GM23338 (cell line): Measurements from ENCODE around the gene NLGN1. TPM values are rescaled to one million over a fixed set of nuclear protein-coding genes. Genes with fewer than 3 reads are reported as not detected.

Experiments used
- ATAC-seq: fragments of 200-7000 bp; cut with Tn5 transposase; 3 replicates; pipeline ENCODE4 v1.9.1; 2020
- DNase-seq: peaks from one replicate; pipeline ENCODE4 v3.0.0-alpha.2; 2015; ENCODE audit warnings: low spot score
- H2AFZ ChIP-seq: fragments of 200-600 bp; sonication (generic); 2 replicates; pipeline ENCODE4 v1.8.0; 2016; ENCODE audit warnings: antibody characterized with exemption, mild to moderate bottlenecking, moderate library complexity
- H3F3A ChIP-seq: fragments of 200-600 bp; sonication (generic); replicated peaks from 2 replicates; pipeline ENCODE4 v1.8.0; 2017; ENCODE audit warnings: antibody characterized with exemption, mixed run types, low read depth
- H3K27ac ChIP-seq: fragments of 200-600 bp; sonication (generic); 2 replicates; pipeline ENCODE4 v1.6.1; 2016; ENCODE audit warnings: low read depth
- H3K27me3 ChIP-seq: fragments of 200-600 bp; sonication (generic); 2 replicates; pipeline ENCODE4 v1.8.0; 2016; ENCODE audit warnings: mild to moderate bottlenecking, mixed run types, moderate library complexity; ENCODE audit not compliant: insufficient read depth
- H3K36me3 ChIP-seq: fragments of 200-600 bp; sonication (generic); 2 replicates; pipeline ENCODE4 v1.8.0; 2016; ENCODE audit warnings: mild to moderate bottlenecking; ENCODE audit not compliant: insufficient read depth
- H3K4me1 ChIP-seq: fragments of 200-600 bp; sonication (generic); 2 replicates; pipeline ENCODE4 v1.8.0; 2016; ENCODE audit warnings: mild to moderate bottlenecking, moderate library complexity; ENCODE audit not compliant: insufficient read depth
- H3K4me2 ChIP-seq: fragments of 200-600 bp; sonication (generic); 2 replicates; pipeline ENCODE4 v1.7.1; 2017; ENCODE audit warnings: mixed run types
- H3K4me3 ChIP-seq: fragments of 200-600 bp; sonication (generic); 2 replicates; pipeline ENCODE4 v1.6.1; 2016; ENCODE audit warnings: mixed run types
- H3K79me2 ChIP-seq: fragments of 200-600 bp; sonication (generic); replicated peaks from 2 replicates; pipeline ENCODE4 v1.8.0; 2017; ENCODE audit warnings: mild to moderate bottlenecking; ENCODE audit not compliant: insufficient read depth
- H3K9me2 ChIP-seq: fragments of 200-600 bp; sonication (generic); 2 replicates; pipeline ENCODE4 v1.8.0; 2017; ENCODE audit not compliant: insufficient read depth
- H4K20me1 ChIP-seq: fragments of 200-600 bp; sonication (generic); replicated peaks from 2 replicates; pipeline ENCODE4 v1.8.0; 2017; ENCODE audit warnings: mild to moderate bottlenecking; ENCODE audit not compliant: insufficient read depth
- H3K27ac Mint-ChIP-seq: 2 replicates; pipeline ENCODE4 v1.8.0; 2020; ENCODE audit warnings: inconsistent platforms, mild to moderate bottlenecking, moderate library complexity, mixed read lengths
- H3K27me3 Mint-ChIP-seq: 3 replicates; pipeline ENCODE4 v1.8.0; 2022; ENCODE audit warnings: low read depth, mild to moderate bottlenecking, moderate library complexity, mixed read lengths, inconsistent platforms; ENCODE audit not compliant: insufficient read depth, poor library complexity
- H3K36me3 Mint-ChIP-seq: 3 replicates; pipeline ENCODE4 v1.8.0; 2021; ENCODE audit warnings: low read depth, mild to moderate bottlenecking, inconsistent platforms, moderate library complexity, mixed read lengths
- H3K4me1 Mint-ChIP-seq: 3 replicates; pipeline ENCODE4 v1.8.0; 2020; ENCODE audit warnings: mild to moderate bottlenecking, inconsistent platforms, mixed read lengths
- H3K4me3 Mint-ChIP-seq: 3 replicates; pipeline ENCODE4 v1.8.0; 2021; ENCODE audit warnings: moderate library complexity, mild to moderate bottlenecking, inconsistent platforms, mixed read lengths
- H3K9me3 Mint-ChIP-seq: 3 replicates; pipeline ENCODE4 v1.8.0; 2020; ENCODE audit warnings: moderate library complexity, mild to moderate bottlenecking, inconsistent platforms, mixed read lengths
- CREB1 ChIP-seq: fragments of 250-450 bp; sonication (Bioruptor Pico); IDR thresholded peaks from 2 replicates; pipeline ENCODE4 v1.5.0; 2020; ENCODE audit warnings: low read depth, mild to moderate bottlenecking, moderate library complexity
- CTCF ChIP-seq, 2 experiments: fragments of 200-600 bp in 1 of 2; sonication (generic) in 1 of 2; conservative IDR thresholded peaks; 2 replicates each; pipeline versions ENCODE4 v1.5.1 to v1.6.1; 2016 to 2017; ENCODE audit warnings: antibody characterized with exemption in 2 of 2, low read depth in 2 of 2, mild to moderate bottlenecking in 2 of 2, moderate library complexity in 1 of 2
- ETS1 ChIP-seq: IDR thresholded peaks from 2 replicates; pipeline ENCODE4 v1.6.1; 2016; ENCODE audit warnings: antibody characterized with exemption
- EZH2 ChIP-seq: fragments of 200-600 bp; sonication (generic); IDR thresholded peaks from one replicate; pipeline ENCODE4 v1.8.0; 2017; ENCODE audit warnings: antibody characterized with exemption, mild to moderate bottlenecking, low read depth; ENCODE audit not compliant: unreplicated experiment
- EZH2phosphoT487 ChIP-seq: fragments of 200-600 bp; sonication (generic); IDR thresholded peaks from one replicate; pipeline ENCODE4 v1.8.1; 2018; ENCODE audit warnings: antibody characterized with exemption; ENCODE audit not compliant: unreplicated experiment
- JUNB ChIP-seq: IDR thresholded peaks from one replicate; pipeline ENCODE4 v1.6.1; 2016; ENCODE audit warnings: antibody characterized with exemption; ENCODE audit not compliant: unreplicated experiment
- NANOG ChIP-seq: IDR thresholded peaks from 2 replicates; pipeline ENCODE4 v1.6.1; 2016; ENCODE audit warnings: antibody characterized with exemption, borderline replicate concordance
- POLR2AphosphoS5 ChIP-seq: IDR thresholded peaks from 2 replicates; pipeline ENCODE4 v1.6.1; 2016; ENCODE audit warnings: antibody characterized with exemption, low read depth
- REST ChIP-seq: IDR thresholded peaks from one replicate; pipeline ENCODE4 v1.6.1; 2018; ENCODE audit warnings: antibody characterized with exemption; ENCODE audit not compliant: unreplicated experiment
- STAT1 ChIP-seq: IDR thresholded peaks from one replicate; pipeline ENCODE4 v1.6.1; 2016; ENCODE audit warnings: antibody characterized with exemption; ENCODE audit not compliant: unreplicated experiment
- ZNF114 ChIP-seq: fragments of 250-450 bp; sonication (Bioruptor Pico); IDR thresholded peaks from 2 replicates; pipeline ENCODE4 v1.5.0; 2020; ENCODE audit warnings: mild to moderate bottlenecking, moderate library complexity
- ZNF331 ChIP-seq: fragments of 250-450 bp; sonication (Bioruptor Pico); IDR thresholded peaks from 2 replicates; pipeline ENCODE4 v1.5.0; 2020; ENCODE audit warnings: low read depth, mild to moderate bottlenecking, moderate library complexity
- polyA plus RNA-seq: library from polyadenylated mRNA; unstranded; fragments of >200 nt; fragmentation: Nextera tagmentation; extraction: Ambion mirVana; gene quantifications from 2 replicates; pipeline ENCODE4 v1.2.1, GENCODE V29; 2016
- total RNA-seq: library from RNA; depleted of rRNA; stranded (reverse); fragments of >200 nt; shearing (Covaris generic); gene quantifications from 2 replicates; pipeline ENCODE4 v1.2.3, GENCODE V29; 2014

The NLGN1 gene
- total and polyA plus RNA-seq, 2 experiments from 2014 or later: 6.5 to 18.6 TPM

GRCh38 chr3:174159604-174160003 lies 762.1 kb downstream of the NLGN1 start:
- Mint-ChIP-seq H3K4me1 (peaks cover 16% of the 10 kb centered on the region), H3K36me3 (peaks cover 18% of the 10 kb centered on the region; the same call in 2 of the 3 replicates), H3K4me3 (no peak overlapping the region), H3K27ac (peak overlapping the region; percentile 63; the same call in 1 of the 2 replicates), H3K9me3 (peaks cover 19% of the 10 kb centered on the region), H3K27me3 (no peaks in the 10 kb centered on the region)
- ATAC-seq: peak; percentile 29; the same call in 2 of the 3 replicates
- H3K27ac ChIP-seq: no peak overlapping the region
- no peaks in the 10 kb centered on the region for H3F3A ChIP-seq
- H3K4me2 ChIP-seq: peak overlapping the region; percentile 43
- no peaks in the 10 kb centered on the region for H3K79me2 ChIP-seq
- peak; percentile 34 for DNase-seq
- no peaks in the 10 kb centered on the region; the same call in 1 of the 2 replicates for H3K36me3 ChIP-seq
- no peaks in the 10 kb centered on the region for H4K20me1 ChIP-seq
- H3K4me1 ChIP-seq: peaks cover 6% of the 10 kb centered on the region
- no peak overlapping the region for H2AFZ ChIP-seq
- no peak overlapping the region for H3K4me3 ChIP-seq
- no peak for TF ChIP-seq REST
- no peak for TF ChIP-seq ZNF114
- no peak for TF ChIP-seq EZH2
- no peak for TF ChIP-seq CREB1 (CRISPR knock-in tag)
- no peak for TF ChIP-seq CTCF (conservative IDR thresholded peaks at IDR 0.05; ENCODE audit: low read depth in 2 of 2)
- no peaks in the 10 kb centered on the region for H3K27me3 ChIP-seq
- no peaks in the 10 kb centered on the region for H3K9me2 ChIP-seq

- Mint-ChIP-seq H3K27ac (no peak overlapping the region), H3K9me3 (peaks cover 31% of the 10 kb centered on the region)
- no peak overlapping the region for H2AFZ ChIP-seq
- no peak for TF ChIP-seq JUNB
- TF ChIP-seq EZH2: no peak
- no peak for TF ChIP-seq ETS1
- TF ChIP-seq ZNF331 (CRISPR knock-in tag): no peak
- no peak for TF ChIP-seq EZH2phosphoT487
- no peak for TF ChIP-seq REST
- no peak for TF ChIP-seq CTCF (conservative IDR thresholded peaks at IDR 0.05; ENCODE audit: low read depth in 2 of 2)
- no peak for TF ChIP-seq NANOG
- TF ChIP-seq POLR2AphosphoS5: no peak
- no peak for TF ChIP-seq CREB1 (CRISPR knock-in tag)
- no peak for TF ChIP-seq STAT1
Measured at GRCh38 chr3:174162550-174162949, 765.0 kb downstream of the NLGN1 start.

More at GRCh38 chr3:174162550-174162949, 765.0 kb downstream of the NLGN1 start:
- Histone ChIP-seq H3K4me1 (peaks cover 6% of the 10 kb centered on the region), H3K79me2 (no peaks in the 10 kb centered on the region), H3K9me2 (no peaks in the 10 kb centered on the region), H3K27me3 (no peaks in the 10 kb centered on the region), H3F3A (no peaks in the 10 kb centered on the region), H3K4me3 (no peak overlapping the region), H3K27ac (no peak overlapping the region), H3K4me2 (no peak overlapping the region), H3K36me3 (no peaks in the 10 kb centered on the region; the same call in 1 of the 2 replicates), H4K20me1 (no peaks in the 10 kb centered on the region)
- Mint-ChIP-seq H3K4me3 (no peak overlapping the region), H3K36me3 (peaks cover 30% of the 10 kb centered on the region), H3K27me3 (no peaks in the 10 kb centered on the region), H3K4me1 (peaks cover 14% of the 10 kb centered on the region)
- DNase-seq: no peak
- no peak for ATAC-seq
